Glomerular endothelial cell (primary cell): ENCODE results near the gene C4orf50. TPM values are rescaled to one million over a fixed set of nuclear protein-coding genes. Genes with fewer than 3 reads are reported as not detected.
"Not testable (repeated sequence)": the region's sequence is repeated elsewhere in the genome, so short reads cannot be mapped to it uniquely, and the experiment has no call there.

ENCODE experiments used
- DNase-seq: peaks from one replicate; pipeline ENCODE4 v3.0.0-alpha.2; 2011; ENCODE audit warnings: low read depth, low spot score; ENCODE audit errors: extremely low read depth
- total RNA-seq: library from RNA; depleted of rRNA; stranded (reverse); fragments of >200 nt; gene quantifications from 2 replicates; pipeline ENCODE4 v1.2.3, GENCODE V29; 2015

Gene C4orf50
- total RNA-seq, 1 donor from 2014 or later = not detected

GRCh38 chr4:6019316-6020263, 1.4 kb upstream of the C4orf50 start:
- peak; percentile 16 for DNase-seq

GRCh38 chr4:6017800-6018199, 431 bp downstream of the C4orf50 start:
- no peak for DNase-seq

- DNase-seq = no peak
Measured at GRCh38 chr4:6017030-6017429, 1.2 kb downstream of the C4orf50 start.

- no peak for DNase-seq
Measured at GRCh38 chr4:6013564-6013963, 4.7 kb downstream of the C4orf50 start.

- no peak for DNase-seq
Measured at GRCh38 chr4:6012200-6012599, 6.0 kb downstream of the C4orf50 start.

- DNase-seq = no peak
Measured at GRCh38 chr4:6011686-6012085, 6.5 kb downstream of the C4orf50 start.

- DNase-seq = no peak
Measured at GRCh38 chr4:6011271-6011671, 7.0 kb downstream of the C4orf50 start.

GRCh38 chr4:6010789-6011188, 7.4 kb downstream of the C4orf50 start:
- DNase-seq = no peak

- no peak for DNase-seq
Measured at GRCh38 chr4:6009452-6009851, 8.8 kb downstream of the C4orf50 start.

- no peak for DNase-seq
Measured at GRCh38 chr4:6008766-6009385, 9.4 kb downstream of the C4orf50 start.

- DNase-seq = no peak
Measured at GRCh38 chr4:6008092-6008551, 10.1 kb downstream of the C4orf50 start.

GRCh38 chr4:6005175-6005574, 13.1 kb downstream of the C4orf50 start:
- no peak for DNase-seq

- not testable (repeated sequence) for DNase-seq
Measured at GRCh38 chr4:6003485-6003884, 14.7 kb downstream of the C4orf50 start.

- DNase-seq = no peak
Measured at GRCh38 chr4:6002926-6003325, 15.3 kb downstream of the C4orf50 start.

- no peak for DNase-seq
Measured at GRCh38 chr4:6002492-6002833, 15.8 kb downstream of the C4orf50 start.

- DNase-seq = no peak
Measured at GRCh38 chr4:6001680-6002491, 16.3 kb downstream of the C4orf50 start.

GRCh38 chr4:5999830-6000365, 18.3 kb downstream of the C4orf50 start:
- DNase-seq = no peak

GRCh38 chr4:5999356-5999755, 18.9 kb downstream of the C4orf50 start:
- no peak for DNase-seq

GRCh38 chr4:5998333-5998936, 19.8 kb downstream of the C4orf50 start:
- DNase-seq = peak; percentile 31

- no peak for DNase-seq
Measured at GRCh38 chr4:5996641-5997040, 21.6 kb downstream of the C4orf50 start.
